MM.1S (cell line): ENCODE measurements around the gene SLC35B4.

Experiments used
- CTCF ChIP-seq: fragments of 300-600 bp; sonication (generic); IDR thresholded peaks from 2 replicates; pipeline ENCODE4 v1.5.1; 2016; ENCODE audit warnings: antibody characterized with exemption, low read length, mixed read lengths
- EZH2 ChIP-seq: fragments of 300-600 bp; sonication (generic); optimal IDR thresholded peaks from 2 replicates; pipeline ENCODE3; 2017; ENCODE audit warnings: low read depth, mild to moderate bottlenecking, antibody characterized with exemption, low read length, mixed read lengths
- EZH2phosphoT487 ChIP-seq: fragments of 300-600 bp; sonication (generic); IDR thresholded peaks from 2 replicates; pipeline ENCODE4 v1.6.1; 2018; ENCODE audit warnings: antibody characterized with exemption, low read length

- TF ChIP-seq CTCF (no peak), EZH2 (no peak), EZH2phosphoT487 (no peak)
These were observed 31.8 kb downstream of the SLC35B4 start for GRCh38 chr7:134284952-134285351.
